ENCODE measurements around the gene CELF2.

The CELF2 gene

DNA sequence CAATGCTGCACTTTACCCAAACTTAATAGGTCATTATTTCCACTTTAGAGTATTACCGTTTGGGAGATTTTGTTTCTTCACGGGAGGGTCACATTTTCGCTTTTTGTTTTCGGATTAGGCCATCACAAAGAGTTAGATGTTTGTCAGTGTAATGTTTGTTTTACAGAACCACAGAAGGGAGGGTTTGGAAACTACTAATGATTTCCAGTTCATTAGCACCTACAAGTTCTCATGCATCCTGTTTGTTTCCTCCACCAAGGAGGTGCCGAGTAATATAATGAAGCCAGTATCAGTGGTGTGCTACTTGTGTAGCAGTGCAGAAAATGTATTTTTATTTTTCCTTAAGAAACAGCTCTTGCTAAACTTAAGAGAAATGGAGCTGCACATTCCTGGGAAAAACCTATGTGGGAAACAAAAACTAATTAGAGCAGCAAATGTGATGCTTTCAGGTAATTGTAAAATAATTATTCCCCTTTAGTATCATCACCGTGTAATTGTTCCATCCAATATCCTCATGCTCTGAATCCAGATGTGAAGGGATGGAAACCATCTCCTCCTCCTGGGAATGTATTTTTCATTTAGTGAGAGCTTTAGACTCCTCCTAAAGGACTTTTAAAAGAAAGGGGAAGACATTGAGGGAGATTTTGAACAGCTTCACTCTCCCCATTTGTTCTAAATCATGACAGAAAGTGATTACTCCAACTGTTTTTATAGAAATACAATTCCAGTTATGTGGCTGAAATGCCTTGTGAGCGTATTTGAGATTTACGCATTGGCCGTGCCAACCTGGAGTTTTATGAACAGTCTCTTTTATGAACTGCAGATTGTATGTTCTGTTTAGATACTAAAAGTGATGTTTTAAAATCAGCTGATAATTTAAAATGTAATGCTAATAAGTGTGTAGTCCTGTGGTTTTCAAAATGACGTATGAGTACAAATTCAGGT lies 5.6 kb downstream of the CELF2 start:
- no peak for DNase-seq

DNA sequence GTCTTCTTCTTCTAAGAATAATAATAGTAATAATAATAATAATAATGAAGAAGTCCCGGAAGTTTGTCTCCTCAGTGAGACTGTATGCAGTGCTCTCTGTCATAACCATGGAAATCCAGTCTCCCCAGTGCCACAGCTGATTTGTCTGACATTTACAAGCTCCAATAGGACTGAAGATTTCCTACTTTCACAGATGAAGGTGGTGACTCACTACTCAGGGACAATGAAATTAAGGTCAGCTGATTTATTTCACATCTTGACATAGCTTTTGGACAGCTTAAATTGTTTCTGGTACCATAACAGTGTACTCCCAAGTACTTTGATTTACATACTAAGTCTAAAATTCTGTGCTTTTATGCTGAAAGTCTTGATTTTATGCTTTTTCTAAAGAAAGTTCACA lies 6.9 kb downstream of the CELF2 start:
- DNase-seq, result no peak

DNA sequence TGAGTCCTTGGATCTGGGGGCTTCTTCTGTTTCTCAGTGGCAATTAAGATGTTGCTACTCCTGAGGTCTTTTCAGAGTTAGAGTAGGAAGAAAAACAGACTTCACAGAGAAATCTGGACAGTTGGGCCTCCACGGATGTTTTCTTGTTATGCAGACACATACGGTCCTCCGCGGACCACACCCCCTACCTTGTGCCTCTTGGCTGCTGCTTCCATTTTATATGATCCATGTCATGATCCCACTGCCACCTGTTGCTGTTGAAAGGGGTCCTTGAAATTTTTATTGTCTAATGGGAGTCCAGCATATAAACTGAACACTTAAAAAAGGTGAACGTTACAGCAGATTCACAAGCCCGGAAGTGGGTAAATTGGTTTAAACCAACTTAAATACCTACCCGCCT lies 8.3 kb downstream of the CELF2 start:
- DNase-seq, result no peak

DNA sequence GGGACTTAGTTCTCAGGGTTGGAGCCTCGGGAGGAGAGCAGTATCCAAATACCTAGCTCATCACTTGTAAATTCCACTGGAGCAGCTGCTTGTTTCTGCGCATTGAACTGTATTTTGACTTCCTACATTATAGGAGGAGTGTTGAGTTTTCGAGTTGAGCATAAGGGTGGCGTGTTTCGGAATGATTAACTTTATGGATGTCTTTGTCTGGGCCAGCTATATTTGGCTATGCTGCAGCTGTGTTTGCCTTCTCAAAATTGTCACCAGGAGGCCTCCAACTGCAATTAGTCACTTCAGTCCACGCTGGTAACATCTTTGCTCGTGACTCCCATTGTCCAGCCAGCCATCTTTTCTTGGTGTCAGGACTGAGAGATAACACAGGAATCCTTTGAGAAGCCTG lies 9.1 kb downstream of the CELF2 start:
- no peak for DNase-seq

DNA sequence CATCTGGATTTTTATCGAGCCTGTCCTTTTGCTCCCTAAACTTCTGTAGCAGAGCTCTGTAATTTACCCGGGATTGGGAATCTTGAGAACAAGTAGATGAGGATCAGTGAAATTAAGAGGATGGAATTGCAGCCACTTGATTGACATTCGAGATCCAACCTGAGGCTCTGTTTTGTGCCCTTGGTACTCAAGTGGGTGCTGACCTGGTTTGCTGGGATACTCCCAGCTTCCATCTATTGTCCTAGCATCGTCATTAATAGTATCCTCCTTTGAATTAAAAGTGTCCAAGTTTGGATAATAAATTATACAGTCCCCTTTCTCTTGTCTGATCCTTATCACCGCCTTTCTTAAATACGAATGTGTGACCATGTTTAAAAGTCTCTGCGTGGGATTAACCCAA lies 17.1 kb downstream of the CELF2 start:
- DNase-seq, result no peak

DNA sequence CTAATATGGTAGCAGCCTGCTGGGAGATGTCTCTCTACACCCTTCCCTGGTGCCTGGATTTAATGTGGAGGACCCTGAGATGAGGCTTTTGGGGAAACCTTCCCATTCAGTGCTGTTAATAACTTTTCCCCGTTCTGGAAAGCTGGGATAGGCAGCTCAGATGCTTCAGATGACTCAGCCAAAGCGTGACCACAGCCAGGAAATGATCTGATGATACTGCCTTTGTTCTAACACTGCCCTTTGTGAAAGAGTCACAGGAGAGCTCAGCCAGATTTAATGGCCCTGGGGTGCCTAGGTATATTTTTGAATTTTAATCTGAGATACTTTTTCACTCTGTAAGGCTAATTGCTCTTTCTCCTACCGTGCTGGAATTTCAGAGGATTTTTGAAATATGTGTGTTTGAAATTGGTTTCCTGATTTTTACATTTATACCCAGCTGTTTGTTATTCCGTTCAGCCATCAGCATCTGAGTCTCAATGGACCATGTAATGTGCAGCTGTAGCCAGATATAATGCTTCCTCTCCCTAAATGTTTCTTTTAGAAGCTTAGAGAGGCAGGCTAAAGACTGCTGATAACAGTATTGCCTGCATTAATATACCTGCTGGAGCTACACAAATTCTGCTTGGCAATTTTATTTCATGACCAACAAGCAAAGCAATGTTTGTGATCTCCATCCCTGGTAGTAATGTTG lies 17.8 kb downstream of the CELF2 start:
- no peak for DNase-seq

GRCh38 chr10:11036424-11037011 lies 18.8 kb downstream of the CELF2 start:
- DNase-seq, result no peak

DNA sequence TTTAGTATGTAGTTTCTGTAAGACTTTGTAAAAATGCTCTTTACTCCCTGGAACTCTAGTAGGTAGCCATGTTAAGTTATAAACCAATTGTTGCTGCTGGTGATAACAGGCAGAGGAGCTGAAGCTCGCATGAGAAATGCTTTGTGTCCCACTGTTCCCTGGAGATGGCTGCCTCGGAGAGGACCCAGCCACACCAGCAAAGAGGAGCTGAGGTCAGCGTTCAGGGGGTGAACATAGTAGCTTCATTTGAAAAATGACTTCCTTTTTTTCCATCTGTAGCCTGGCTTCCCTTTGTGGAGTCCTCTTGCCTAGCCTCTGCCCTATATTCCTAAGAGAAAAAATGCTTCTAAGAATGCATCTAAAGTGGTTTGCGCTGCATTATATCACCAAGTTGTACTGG lies 20.3 kb downstream of the CELF2 start:
- no peak for DNase-seq

GRCh38 chr10:11042357-11042756 lies 24.7 kb downstream of the CELF2 start:
- no peak for DNase-seq

DNA sequence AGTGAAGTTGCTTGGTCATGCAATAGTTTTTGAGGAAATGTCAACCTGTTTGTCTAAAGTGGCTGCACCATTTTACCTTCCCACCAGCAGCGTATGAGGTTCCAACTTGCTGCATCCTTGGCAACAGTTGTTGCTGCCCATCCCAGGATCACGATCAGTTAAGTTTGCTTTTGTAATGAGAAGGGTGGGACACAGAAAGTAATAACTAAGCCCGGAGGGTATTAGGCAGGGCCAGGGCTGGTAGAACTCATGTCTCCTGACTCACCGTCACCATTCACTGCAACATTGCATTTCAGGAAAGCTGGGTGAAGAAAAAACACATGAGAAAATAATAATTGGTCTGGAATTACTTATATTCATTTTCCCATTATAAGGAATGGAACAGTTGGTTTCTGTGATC lies 25.4 kb downstream of the CELF2 start:
- DNase-seq, result no peak

- DNase-seq, result no peak
Observed at GRCh38 chr10:11043446-11044127, 25.9 kb downstream of the CELF2 start.

GRCh38 chr10:11045487-11045886 lies 27.8 kb downstream of the CELF2 start:
- no peak for DNase-seq

DNA sequence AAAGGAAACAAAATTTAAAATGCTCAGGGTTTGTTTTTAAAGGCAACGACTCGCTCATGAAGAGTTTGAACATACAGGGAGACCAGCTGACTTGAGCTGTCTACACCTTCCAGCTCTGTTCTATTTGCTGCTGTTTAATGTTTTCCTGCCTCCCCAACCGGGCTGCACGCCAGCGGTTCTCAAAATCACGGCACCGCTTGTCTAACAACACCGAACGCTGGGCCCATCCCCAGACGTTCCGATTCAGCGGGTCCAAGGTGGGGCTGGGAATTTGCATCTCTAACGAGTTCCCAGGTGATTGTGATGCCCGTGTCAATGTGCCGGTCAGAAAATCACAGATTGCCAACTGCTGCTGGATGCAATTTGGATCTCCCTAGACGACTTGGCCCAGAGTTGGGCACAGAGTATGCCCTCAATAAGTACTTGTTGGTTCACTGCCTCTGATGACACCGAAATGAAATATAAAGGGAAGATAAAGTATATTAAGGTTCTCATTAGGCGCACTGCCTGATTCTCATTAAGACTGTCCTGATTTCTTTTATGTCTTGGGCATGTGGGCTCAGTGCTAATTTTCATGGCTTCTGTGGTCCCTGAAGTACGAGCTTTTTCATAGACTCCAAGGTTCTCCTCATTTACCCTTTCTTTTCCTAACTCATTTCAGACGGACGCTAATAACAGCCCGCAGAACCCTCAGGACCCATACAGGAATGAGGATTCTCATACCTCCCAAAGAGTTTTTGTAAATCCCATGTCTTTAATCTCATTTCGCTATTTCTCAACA lies 28.5 kb downstream of the CELF2 start:
- no peak for DNase-seq

- no peak for DNase-seq
Observed at GRCh38 chr10:11046776-11047160, 29.1 kb downstream of the CELF2 start.

GRCh38 chr10:11048707-11049278 lies 31.1 kb downstream of the CELF2 start:
- DNase-seq, result no peak

GRCh38 chr10:11049806-11050205 lies 32.1 kb downstream of the CELF2 start:
- no peak for DNase-seq

- no peak for DNase-seq
Observed at GRCh38 chr10:11050301-11051287, 32.9 kb downstream of the CELF2 start.

- no peak for DNase-seq
Observed at GRCh38 chr10:11057018-11057417, 39.3 kb downstream of the CELF2 start.

DNA sequence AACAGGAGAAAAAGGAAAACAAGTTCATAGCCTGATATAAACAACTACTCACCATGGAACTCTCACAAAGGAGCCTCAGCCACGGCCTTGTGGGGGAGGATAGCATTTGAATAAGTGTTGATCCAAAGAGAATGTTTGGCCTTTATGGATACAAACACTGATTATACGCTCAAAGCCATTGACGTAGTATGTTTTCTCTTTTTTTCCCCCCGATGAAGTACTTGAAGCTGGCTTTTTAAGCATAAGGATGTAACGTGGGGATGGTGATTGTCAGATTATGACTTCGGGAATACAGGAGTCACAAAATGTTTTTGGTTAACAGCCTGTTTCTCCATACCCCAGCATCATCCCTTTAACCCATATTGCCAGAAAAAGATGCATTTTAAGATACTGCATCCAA lies 39.8 kb downstream of the CELF2 start:
- no peak for DNase-seq

- no peak for DNase-seq
Observed at GRCh38 chr10:11057994-11058393, 40.3 kb downstream of the CELF2 start.

GRCh38 chr10:11058965-11059364 lies 41.3 kb downstream of the CELF2 start:
- no peak for DNase-seq
